Endothelial cell of umbilical vein (primary cell): Measurements from ENCODE around the gene RBFOX1. TPM values are rescaled to one million over a fixed set of nuclear protein-coding genes. Genes with fewer than 3 reads are reported as not detected.

Experiments
- BruUV-seq: library from RNA; stranded (reverse); fragments of 400-500 nt; replicated peaks from 2 replicates; lab custom pipeline; 2021; lab: Mats Ljungman, UMichigan
- CTCF ChIA-PET: fragments of 300-600, 350-600 bp; sonication (Branson Sonifier 250); formaldehyde crosslinking; loops from one replicate; lab custom pipeline; 2021; ENCODE audit warnings: antibody characterized with exemption, inconsistent platforms; lab: Charles Lee
- POLR2A ChIA-PET: fragments of 300-600, 350-600 bp; sonication (Branson Sonifier 250); formaldehyde crosslinking; loops from one replicate; lab custom pipeline; 2021; ENCODE audit warnings: antibody characterized with exemption, inconsistent platforms; lab: Charles Lee
- DNase-seq: peaks from one replicate; pipeline ENCODE4 v3.0.0-alpha.2; 2011; ENCODE audit warnings: low read depth, low spot score
- FAIRE-seq: peaks from 2 replicates; lab custom pipeline; 2011; peaks lifted over from hg19 to GRCh38; lab: Jason Lieb, UNC
- H2AFZ ChIP-seq: 2 replicates; pipeline ENCODE4 v1.6.0; 2012; ENCODE audit warnings: low read depth, low read length, control low read depth, inconsistent platforms
- H3K27ac ChIP-seq: 2 replicates; pipeline ENCODE4 v1.5.1; 2011; ENCODE audit warnings: low read depth, mild to moderate bottlenecking, control low read depth, low read length, moderate library complexity; ENCODE audit not compliant: insufficient read depth
- H3K27me3 ChIP-seq, 2 experiments: 2 replicates each; pipeline versions ENCODE4 v1.6.0 to v1.6.1; 2011; ENCODE audit warnings: low read length in 2 of 2, mixed read lengths in 1 of 2; ENCODE audit not compliant: control insufficient read depth in 2 of 2, insufficient read depth in 2 of 2
- H3K36me3 ChIP-seq, 2 experiments: 2 replicates in 1 of 2; 3 replicates in 1 of 2; pipeline ENCODE4 v1.5.1; 2011; ENCODE audit warnings: low read length in 2 of 2, mild to moderate bottlenecking in 1 of 2, moderate library complexity in 1 of 2; ENCODE audit not compliant: control insufficient read depth in 2 of 2, insufficient read depth in 2 of 2; ENCODE audit errors: extremely low read depth in 1 of 2
- H3K4me1 ChIP-seq: 3 replicates; pipeline ENCODE4 v1.5.1; 2011; ENCODE audit warnings: mild to moderate bottlenecking, low read length; ENCODE audit not compliant: control insufficient read depth, insufficient read depth; ENCODE audit errors: extremely low read depth
- H3K4me2 ChIP-seq: 2 replicates; pipeline ENCODE4 v1.6.1; 2011; ENCODE audit warnings: low read length, control low read depth, mixed read lengths; ENCODE audit not compliant: insufficient read depth
- H3K4me3 ChIP-seq, 3 experiments: fragments of 200-600 bp in 1 of 3; sonication (generic), shearing (Covaris generic) in 1 of 3; replicated peaks in 1 of 3; 2 replicates each; pipeline ENCODE4 v1.5.1; 2011 to 2016; ENCODE audit warnings: control low read depth in 3 of 3, low read length in 3 of 3, mild to moderate bottlenecking in 2 of 3, inconsistent platforms in 1 of 3, low read depth in 1 of 3, moderate library complexity in 1 of 3; ENCODE audit not compliant: insufficient read depth in 1 of 3
- H3K79me2 ChIP-seq: 2 replicates; pipeline ENCODE4 v1.6.0; 2012; ENCODE audit warnings: low read length, inconsistent platforms; ENCODE audit not compliant: control insufficient read depth, insufficient read depth
- H3K9ac ChIP-seq: replicated peaks from 2 replicates; pipeline ENCODE3; 2011; ENCODE audit warnings: low read length, control low read depth; ENCODE audit not compliant: insufficient read depth; ENCODE audit errors: extremely low read depth
- H3K9me1 ChIP-seq: replicated peaks from 3 replicates; pipeline ENCODE4 v1.6.0; 2011; ENCODE audit warnings: mild to moderate bottlenecking, low read length; ENCODE audit not compliant: control insufficient read depth, insufficient read depth; ENCODE audit errors: extremely low read depth
- H3K9me3 ChIP-seq: replicated peaks from 2 replicates; pipeline ENCODE4 v1.5.1; 2012; ENCODE audit warnings: low read length, inconsistent platforms; ENCODE audit not compliant: control insufficient read depth, insufficient read depth
- H4K20me1 ChIP-seq: replicated peaks from 2 replicates; pipeline ENCODE3; 2011; ENCODE audit warnings: mild to moderate bottlenecking, low read length; ENCODE audit not compliant: control insufficient read depth, insufficient read depth; ENCODE audit errors: extremely low read depth
- CTCF ChIP-seq, 2 donors: IDR thresholded peaks; 1 replicate in 1 of 2; 2 replicates in 1 of 2; pipeline ENCODE4 v1.5.1; 2011; ENCODE audit warnings: low read length in 2 of 2, mild to moderate bottlenecking in 2 of 2, moderate library complexity in 2 of 2, control low read depth in 1 of 2, inconsistent platforms in 1 of 2, low read depth in 1 of 2; ENCODE audit not compliant: insufficient read depth in 1 of 2; ENCODE audit errors: extremely low read depth in 1 of 2
- EZH2 ChIP-seq: IDR thresholded peaks from 2 replicates; pipeline ENCODE4 v1.6.1; 2012; ENCODE audit warnings: borderline replicate concordance, low read depth, mild to moderate bottlenecking, moderate library complexity, low read length, inconsistent platforms; ENCODE audit not compliant: severe bottlenecking
- GATA2 ChIP-seq: IDR thresholded peaks from 2 replicates; pipeline ENCODE4 v1.7.0; 2011; ENCODE audit warnings: low read depth, mild to moderate bottlenecking, moderate library complexity, mixed read lengths, low read length; ENCODE audit not compliant: insufficient read length, insufficient read depth
- JUN ChIP-seq: IDR thresholded peaks from 2 replicates; pipeline ENCODE4 v1.6.1; 2011; ENCODE audit warnings: borderline replicate concordance, low read depth; ENCODE audit not compliant: insufficient read length, insufficient read depth
- MAX ChIP-seq: IDR thresholded peaks from 2 replicates; pipeline ENCODE4 v1.6.1; 2011; ENCODE audit not compliant: insufficient read depth, insufficient read length
- POLR2A ChIP-seq: IDR thresholded peaks from 2 replicates; pipeline ENCODE4 v1.6.1; 2012; ENCODE audit warnings: low read depth, mild to moderate bottlenecking, control low read depth, low read length
- POLR2AphosphoS5 ChIP-seq: IDR thresholded peaks from 2 replicates; pipeline ENCODE4 v1.6.1; 2012; ENCODE audit warnings: low read depth, mild to moderate bottlenecking, control low read depth, low read length, moderate library complexity; ENCODE audit not compliant: insufficient read depth
- dilution Hi-C: fragments of 300-500 bp; cut with MboI; formaldehyde crosslinking; loops from one replicate; pipeline ENCODE4 v1.15.0; 2019; ENCODE audit warnings: low sequenced_read_pairs; ENCODE audit not compliant: extremely low pct_ligation_motif_present
- intact Hi-C: fragments of 100-400 bp; cut with micrococcal nuclease; formaldehyde crosslinking; loops from one replicate; pipeline ENCODE4 v1.10.0; 2022
- polyA plus RNA-seq, 4 experiments: library from polyadenylated mRNA; depleted of rRNA in 3 of 4; stranded (reverse) in 3 of 4; unstranded in 1 of 4; fragments of >200 nt; gene quantifications; 2 replicates each; pipeline versions ENCODE4 v1.2.1 to v1.2.3, GENCODE V29; 2011 to 2012; ENCODE audit warnings: missing spikeins in 1 of 4
- total RNA-seq: library from RNA; stranded (reverse); gene quantifications from 2 replicates; pipeline ENCODE4 v1.2.3, GENCODE V29; 2021

RBFOX1 gene
- total and polyA plus RNA-seq, 2 donors (not counting 3 experiments of a cell fraction or from before 2014, with no cell fraction given): not detected

- no peaks in the 10 kb centered on the region for H3K4me1 ChIP-seq
- TF ChIP-seq GATA2 (no peak), EZH2 (no peak), POLR2A (no peak), JUN (no peak), MAX (no peak), CTCF (IDR thresholded peaks at IDR 0.05; ENCODE audit: extremely low read depth in 1 of 2, insufficient read depth in 1 of 2, low read depth in 1 of 2, low read length in 2 of 2) (no peak), POLR2AphosphoS5 (no peak)
- dilution Hi-C loops: no loop called here
- no peak overlapping the region for H3K4me2 ChIP-seq
- intact Hi-C loops: no loop called here
- ChIA-PET CTCF (no interaction called here), POLR2A (no interaction called here)
- peaks cover 5% of the 10 kb centered on the region for H3K9me3 ChIP-seq
- FAIRE-seq (no peak), DNase-seq (no peak)
- BruUV-seq: no TSS peak
- no peaks in the 10 kb centered on the region for H3K36me3 ChIP-seq
- no peak overlapping the region for H3K27ac ChIP-seq
- no peak overlapping the region for H3K9ac ChIP-seq
- no peak overlapping the region for H3K4me3 ChIP-seq
- no peaks in the 10 kb centered on the region for H3K79me2 ChIP-seq
- H4K20me1 ChIP-seq: no peaks in the 10 kb centered on the region
- no peak overlapping the region for H2AFZ ChIP-seq
- no peaks in the 10 kb centered on the region for H3K27me3 ChIP-seq
- no peaks in the 10 kb centered on the region for H3K9me1 ChIP-seq
These were observed 87.4 kb downstream of the RBFOX1 start for GRCh38 chr16:7420079-7420478.
